ENCODE data around the gene CCDC124.

- TF ChIP-seq YY1 (IDR thresholded peaks at IDR 0.05) (no peak), MAX (IDR thresholded peaks at IDR 0.05) (no peak), TAF1 (conservative IDR thresholded peaks at IDR 0.05) (no peak)
- TF ChIP-seq, protein P1, sequence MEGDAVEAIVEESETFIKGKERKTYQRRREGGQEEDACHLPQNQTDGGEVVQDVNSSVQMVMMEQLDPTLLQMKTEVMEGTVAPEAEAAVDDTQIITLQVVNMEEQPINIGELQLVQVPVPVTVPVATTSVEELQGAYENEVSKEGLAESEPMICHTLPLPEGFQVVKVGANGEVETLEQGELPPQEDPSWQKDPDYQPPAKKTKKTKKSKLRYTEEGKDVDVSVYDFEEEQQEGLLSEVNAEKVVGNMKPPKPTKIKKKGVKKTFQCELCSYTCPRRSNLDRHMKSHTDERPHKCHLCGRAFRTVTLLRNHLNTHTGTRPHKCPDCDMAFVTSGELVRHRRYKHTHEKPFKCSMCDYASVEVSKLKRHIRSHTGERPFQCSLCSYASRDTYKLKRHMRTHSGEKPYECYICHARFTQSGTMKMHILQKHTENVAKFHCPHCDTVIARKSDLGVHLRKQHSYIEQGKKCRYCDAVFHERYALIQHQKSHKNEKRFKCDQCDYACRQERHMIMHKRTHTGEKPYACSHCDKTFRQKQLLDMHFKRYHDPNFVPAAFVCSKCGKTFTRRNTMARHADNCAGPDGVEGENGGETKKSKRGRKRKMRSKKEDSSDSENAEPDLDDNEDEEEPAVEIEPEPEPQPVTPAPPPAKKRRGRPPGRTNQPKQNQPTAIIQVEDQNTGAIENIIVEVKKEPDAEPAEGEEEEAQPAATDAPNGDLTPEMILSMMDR (IDR thresholded peaks at IDR 0.05; ENCODE audit: low read depth, low read length, missing input control), result no peak
- TF ChIP-seq, protein P2, sequence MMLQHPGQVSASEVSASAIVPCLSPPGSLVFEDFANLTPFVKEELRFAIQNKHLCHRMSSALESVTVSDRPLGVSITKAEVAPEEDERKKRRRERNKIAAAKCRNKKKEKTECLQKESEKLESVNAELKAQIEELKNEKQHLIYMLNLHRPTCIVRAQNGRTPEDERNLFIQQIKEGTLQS (IDR thresholded peaks at IDR 0.05), result no peak
Measured at GRCh38 chr19:17929056-17929455, 3.8 kb upstream of the CCDC124 start.

Data from liver (tissue), 3 donors.